IPS-NIHi7 (cell line): ENCODE measurements around the gene SH2D1B.
"Not testable (repeated sequence)": the region's sequence is repeated elsewhere in the genome, so short reads cannot be mapped to it uniquely, and the experiment has no call there.

Experiments
- DNase-seq: peaks from one replicate; pipeline ENCODE4 v3.0.0; 2012; ENCODE audit warnings: mixed read lengths; ENCODE audit errors: extremely low spot score

SH2D1B gene

DNA sequence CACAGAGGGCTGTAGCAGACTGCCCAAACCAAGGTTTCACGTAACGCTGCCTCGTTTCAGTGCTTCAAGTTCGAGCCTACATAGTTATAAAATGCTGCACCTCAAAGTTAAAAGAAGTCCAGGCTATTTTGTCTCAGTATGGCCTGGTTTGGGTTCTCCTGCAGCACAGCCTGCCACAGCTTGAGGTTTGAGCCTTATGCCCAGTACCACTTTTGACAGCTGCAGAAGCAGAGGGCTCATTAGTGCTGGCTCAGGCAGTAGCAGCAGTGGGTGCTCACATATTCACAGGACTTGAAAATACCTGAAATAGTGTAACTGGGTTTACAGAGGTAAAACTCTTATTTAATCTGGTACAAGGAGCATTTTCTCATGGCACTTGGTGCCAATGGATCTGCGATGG lies 50.6 kb downstream of the SH2D1B start:
- no peak for DNase-seq

DNA sequence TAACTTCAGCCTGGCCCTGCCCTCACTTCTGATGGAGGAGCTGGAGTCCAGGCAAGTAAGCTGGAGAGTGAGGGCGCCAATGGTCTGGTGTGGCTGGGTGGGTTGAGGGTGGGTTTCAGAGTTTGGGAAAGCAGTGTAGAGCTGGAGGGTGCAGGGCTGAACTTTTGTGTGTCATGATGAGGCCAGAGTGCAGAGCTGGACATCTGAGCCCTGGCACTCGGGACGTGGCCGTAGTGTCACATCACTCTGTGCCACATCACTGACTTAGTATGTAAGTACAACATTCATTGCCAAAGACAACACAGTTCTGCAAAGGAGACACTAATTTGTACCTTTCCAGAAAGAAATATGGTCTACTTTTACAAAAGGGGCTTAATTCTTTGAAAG lies 51.1 kb downstream of the SH2D1B start:
- DNase-seq, result no peak

- DNase-seq, result no peak
These were observed 51.6 kb downstream of the SH2D1B start for GRCh38 chr1:162360237-162360873.

- no peak for DNase-seq
These were observed 52.3 kb downstream of the SH2D1B start for GRCh38 chr1:162359523-162360236.

DNA sequence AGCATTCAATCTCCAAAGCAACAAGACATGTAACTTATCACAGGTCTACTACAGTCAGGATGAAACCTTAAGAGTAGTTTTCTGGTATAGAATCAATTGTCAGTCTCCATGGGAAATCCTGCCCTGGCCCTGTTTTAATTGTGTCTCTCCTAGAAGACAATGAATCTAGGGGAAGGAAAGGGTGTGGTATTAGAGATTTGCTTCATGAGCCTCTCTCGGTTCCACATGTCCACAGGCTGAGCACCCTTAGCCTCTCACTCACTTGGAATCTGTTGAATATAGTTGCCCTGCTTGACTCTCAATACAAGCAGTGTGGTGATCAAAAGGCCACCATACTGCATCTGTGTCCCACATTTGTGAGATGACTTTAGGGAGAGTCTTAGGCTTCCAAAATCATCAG lies 53.0 kb downstream of the SH2D1B start:
- no peak for DNase-seq

DNA sequence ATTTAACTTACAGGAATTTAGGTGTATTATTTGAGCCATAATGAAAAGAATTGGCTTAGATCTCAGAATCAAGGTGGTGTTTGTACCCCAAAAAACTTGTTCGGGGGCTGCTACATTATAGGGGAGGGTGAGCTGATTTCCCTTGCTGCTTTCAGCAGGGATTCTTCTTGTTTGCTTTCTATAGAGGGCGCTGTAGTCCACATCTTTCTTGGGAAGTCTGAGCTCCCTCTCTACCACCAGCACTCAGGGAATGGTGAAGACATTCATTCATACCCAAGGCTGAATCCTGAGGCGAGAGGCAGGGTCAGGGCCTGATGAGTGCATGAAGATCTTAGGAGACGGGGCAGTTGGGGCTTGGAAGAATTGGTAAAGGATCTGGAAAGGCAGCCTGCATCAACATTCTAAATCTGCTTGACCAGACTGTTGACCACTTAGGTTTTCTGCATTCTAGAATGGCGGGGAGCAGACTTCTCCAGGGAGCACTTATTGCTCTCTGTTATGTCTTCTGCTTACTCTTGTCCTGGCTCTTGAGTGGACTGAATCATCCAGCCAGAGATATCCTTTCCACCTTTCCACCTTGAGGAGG lies 54.2 kb downstream of the SH2D1B start:
- DNase-seq, result peak; percentile 82

DNA sequence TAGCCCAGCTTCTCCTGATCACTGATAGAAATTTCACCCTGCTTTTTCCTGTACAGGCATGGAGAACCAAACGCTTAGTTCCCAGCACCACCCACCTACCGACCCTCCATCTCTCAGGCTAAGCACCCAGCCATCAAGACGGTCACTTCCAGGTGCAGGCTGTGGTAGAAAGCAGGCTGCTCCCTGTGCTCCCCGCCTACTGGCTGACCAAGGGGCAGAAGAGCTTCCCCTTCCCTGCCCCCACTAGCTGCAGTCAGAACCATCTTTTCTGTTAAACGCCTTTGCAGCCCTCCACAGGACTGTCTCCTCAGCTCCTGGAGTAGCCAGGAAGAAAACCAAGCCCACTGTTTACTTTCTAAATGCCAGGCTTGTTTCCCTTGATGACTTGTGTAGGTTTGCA lies 58.2 kb downstream of the SH2D1B start:
- DNase-seq, result peak; percentile 25

DNA sequence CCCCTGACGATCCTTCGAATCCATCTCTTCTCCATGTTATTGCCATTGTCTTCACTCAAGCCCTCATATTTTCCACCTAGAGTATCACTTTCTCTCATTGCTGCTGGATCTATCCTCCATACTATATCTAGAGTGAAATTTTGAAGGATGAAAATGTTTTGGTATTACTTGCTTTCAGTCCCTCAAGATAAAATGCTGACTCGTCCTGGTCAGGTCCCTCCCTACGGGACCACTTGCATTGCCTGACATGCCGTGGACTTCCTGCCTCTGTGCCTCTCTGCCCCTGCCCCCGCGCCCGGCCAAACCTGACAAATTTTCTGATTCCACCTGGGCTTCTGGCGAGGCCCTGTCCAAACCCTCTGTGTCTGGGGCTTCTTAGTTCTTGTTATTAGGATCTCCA lies 58.9 kb downstream of the SH2D1B start:
- no peak for DNase-seq

GRCh38 chr1:162351874-162352273 lies 60.1 kb downstream of the SH2D1B start:
- not testable (repeated sequence) for DNase-seq

- no peak for DNase-seq
These were observed 60.6 kb downstream of the SH2D1B start for GRCh38 chr1:162351246-162351842.

- DNase-seq, result no peak
These were observed 62.2 kb downstream of the SH2D1B start for GRCh38 chr1:162349635-162350330.

- no peak for DNase-seq
These were observed 64.7 kb downstream of the SH2D1B start for GRCh38 chr1:162347281-162347680.
